ENCODE data around the gene C1QTNF3.
"Not testable (repeated sequence)": the region's sequence is repeated elsewhere in the genome, so short reads cannot be mapped to it uniquely, and the experiment has no call there.

The C1QTNF3 gene, protein sequence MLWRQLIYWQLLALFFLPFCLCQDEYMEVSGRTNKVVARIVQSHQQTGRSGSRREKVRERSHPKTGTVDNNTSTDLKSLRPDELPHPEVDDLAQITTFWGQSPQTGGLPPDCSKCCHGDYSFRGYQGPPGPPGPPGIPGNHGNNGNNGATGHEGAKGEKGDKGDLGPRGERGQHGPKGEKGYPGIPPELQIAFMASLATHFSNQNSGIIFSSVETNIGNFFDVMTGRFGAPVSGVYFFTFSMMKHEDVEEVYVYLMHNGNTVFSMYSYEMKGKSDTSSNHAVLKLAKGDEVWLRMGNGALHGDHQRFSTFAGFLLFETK

DNA sequence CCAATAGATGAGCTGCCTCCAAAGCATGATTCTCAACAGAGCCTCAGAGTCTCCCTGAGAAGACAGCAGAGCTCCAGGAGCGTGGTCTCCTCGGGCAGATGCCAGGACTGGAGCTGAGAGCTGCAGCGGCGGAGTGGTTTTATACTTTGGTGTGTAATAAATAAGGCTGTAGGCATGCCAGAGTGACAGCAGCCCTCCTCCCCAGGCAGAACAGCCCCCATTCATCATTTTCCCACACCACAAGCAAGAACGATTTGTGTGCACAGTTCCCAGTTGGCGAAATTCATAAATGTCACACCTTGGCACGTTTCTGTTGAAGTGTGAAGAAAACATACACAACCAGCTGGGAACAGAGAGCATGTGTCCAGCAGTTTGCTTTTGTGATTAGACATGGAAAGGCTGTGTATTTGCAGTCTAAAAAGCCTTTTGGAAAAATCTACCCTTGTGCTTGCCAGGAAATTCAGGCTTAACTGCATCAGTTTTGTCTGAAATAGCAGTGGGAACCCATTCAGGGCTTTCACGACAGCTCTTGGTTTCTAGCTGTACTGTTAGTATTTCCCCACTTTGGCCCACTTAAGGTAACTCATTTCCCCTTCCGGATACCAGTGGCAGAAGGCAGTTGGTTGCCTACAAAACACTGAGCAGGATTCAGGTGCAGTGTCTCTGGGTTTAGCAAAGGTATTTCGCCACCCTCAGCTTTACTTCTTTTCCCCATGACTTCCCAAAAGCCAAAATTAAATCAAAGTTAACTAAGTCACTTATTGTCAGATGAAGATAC is at the start of gene C1QTNF3:
Gene C1QTNF3, minus strand, starts transcription at position 115 of the 778 bp plus-strand sequence. Its CDS starts 88 bp downstream, at position 27.
- TF ChIP-seq, protein P1, sequence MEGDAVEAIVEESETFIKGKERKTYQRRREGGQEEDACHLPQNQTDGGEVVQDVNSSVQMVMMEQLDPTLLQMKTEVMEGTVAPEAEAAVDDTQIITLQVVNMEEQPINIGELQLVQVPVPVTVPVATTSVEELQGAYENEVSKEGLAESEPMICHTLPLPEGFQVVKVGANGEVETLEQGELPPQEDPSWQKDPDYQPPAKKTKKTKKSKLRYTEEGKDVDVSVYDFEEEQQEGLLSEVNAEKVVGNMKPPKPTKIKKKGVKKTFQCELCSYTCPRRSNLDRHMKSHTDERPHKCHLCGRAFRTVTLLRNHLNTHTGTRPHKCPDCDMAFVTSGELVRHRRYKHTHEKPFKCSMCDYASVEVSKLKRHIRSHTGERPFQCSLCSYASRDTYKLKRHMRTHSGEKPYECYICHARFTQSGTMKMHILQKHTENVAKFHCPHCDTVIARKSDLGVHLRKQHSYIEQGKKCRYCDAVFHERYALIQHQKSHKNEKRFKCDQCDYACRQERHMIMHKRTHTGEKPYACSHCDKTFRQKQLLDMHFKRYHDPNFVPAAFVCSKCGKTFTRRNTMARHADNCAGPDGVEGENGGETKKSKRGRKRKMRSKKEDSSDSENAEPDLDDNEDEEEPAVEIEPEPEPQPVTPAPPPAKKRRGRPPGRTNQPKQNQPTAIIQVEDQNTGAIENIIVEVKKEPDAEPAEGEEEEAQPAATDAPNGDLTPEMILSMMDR (conservative IDR thresholded peaks at IDR 0.05): no peak
- no peak for TF ChIP-seq ZFX (IDR thresholded peaks at IDR 0.05)
- H3K27ac ChIP-seq: no peak within 1 kb of the TSS

- H3K27ac ChIP-seq: not testable (repeated sequence)
These were observed 48.0 kb upstream of the C1QTNF3 start for GRCh38 chr5:34091039-34091438.

DNA sequence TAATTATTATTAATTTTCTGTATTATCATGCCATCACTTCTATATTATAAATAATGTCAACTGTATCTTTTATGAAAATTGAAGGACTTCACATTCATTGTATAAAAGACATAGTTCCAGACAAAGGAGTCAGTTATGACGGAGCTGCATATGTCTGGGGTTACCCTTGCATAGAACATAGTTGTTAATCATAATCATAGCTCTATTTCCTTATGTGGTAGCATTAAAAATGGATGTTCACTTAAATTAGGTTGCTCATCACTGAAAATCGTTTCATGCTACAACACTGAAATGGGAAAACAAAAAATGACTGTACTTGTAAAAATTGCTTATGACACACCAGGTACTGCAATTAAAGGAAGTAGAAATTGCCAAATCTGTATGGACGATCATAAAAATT is 46.8 kb upstream of the C1QTNF3 start:
- not testable (repeated sequence) for H3K27ac ChIP-seq

DNA sequence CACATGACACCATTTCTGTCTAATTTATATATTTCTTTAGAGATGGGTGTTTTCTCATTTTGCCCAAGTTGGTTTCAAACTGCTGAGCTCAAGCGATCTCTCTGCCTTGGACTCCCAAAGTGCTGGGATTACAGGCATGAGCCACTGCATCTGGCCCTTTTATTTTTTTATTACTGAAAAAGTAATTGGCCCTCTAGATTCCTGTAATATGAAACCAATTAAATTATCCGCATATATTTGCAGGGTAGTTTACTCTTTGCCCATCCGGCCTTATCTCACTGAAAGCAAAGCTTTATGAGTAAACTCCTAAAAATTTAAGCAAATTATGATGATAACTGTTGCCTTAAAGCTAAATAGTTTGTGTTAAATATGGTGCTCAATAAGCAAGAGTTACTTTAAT is 44.7 kb upstream of the C1QTNF3 start:
- H3K27ac ChIP-seq: not testable (repeated sequence)

DNA sequence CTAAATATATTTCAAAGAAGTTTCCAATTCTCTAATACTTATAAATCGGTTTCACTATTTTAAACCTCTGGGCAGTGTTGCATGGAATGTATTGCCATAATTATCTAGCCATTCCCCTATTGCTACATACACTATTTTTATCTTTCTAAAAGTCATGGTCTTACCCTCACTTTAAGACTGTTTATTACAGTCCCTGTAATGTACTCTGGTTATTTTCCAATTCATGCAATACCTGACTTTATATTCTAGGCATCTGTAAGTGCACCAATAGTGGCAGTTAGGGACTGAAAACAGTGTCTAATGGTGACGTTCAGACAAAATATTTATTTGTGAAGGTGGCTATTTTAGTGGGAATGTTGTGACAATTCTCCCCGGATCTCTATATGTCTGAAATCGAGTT is 40.9 kb upstream of the C1QTNF3 start:
- not testable (repeated sequence) for H3K27ac ChIP-seq

- not testable (repeated sequence) for H3K27ac ChIP-seq
These were observed 36.5 kb upstream of the C1QTNF3 start for GRCh38 chr5:34079505-34079904.

GRCh38 chr5:34077636-34078035 is 34.6 kb upstream of the C1QTNF3 start:
- not testable (repeated sequence) for H3K27ac ChIP-seq

DNA sequence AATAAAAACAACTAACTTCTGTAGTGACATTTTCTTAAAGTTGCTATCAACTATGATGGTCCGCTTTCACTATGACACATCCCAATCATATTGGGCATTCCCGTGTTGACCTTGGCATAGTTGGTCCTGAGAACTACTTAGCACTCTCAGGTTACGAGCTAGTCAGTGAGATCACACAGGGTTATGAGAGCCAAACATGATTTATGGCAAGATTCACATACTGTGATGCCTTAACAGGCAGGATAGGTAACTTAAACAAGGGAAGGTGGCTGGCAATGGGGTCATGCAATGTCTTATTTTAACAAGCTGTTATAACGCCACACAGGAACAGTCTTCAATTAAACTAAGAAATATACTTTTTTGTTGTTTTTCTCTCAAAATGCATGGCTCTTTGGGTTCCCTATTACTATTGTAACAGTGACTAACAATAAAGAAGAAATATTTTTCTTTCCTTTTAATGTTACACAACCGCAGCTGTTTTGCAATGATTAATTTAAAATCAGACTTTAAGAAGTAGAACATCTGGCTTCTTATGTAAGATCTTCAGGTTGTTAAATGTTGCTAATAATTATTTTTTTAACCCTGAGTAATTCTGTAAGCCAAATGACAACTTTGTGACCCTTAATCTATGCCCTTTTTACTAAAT is 33.8 kb upstream of the C1QTNF3 start:
- not testable (repeated sequence) for H3K27ac ChIP-seq

GRCh38 chr5:34074472-34074871 is 31.5 kb upstream of the C1QTNF3 start:
- H3K27ac ChIP-seq: not testable (repeated sequence)

- H3K27ac ChIP-seq: not testable (repeated sequence)
These were observed 31.1 kb upstream of the C1QTNF3 start for GRCh38 chr5:34074071-34074470.

DNA sequence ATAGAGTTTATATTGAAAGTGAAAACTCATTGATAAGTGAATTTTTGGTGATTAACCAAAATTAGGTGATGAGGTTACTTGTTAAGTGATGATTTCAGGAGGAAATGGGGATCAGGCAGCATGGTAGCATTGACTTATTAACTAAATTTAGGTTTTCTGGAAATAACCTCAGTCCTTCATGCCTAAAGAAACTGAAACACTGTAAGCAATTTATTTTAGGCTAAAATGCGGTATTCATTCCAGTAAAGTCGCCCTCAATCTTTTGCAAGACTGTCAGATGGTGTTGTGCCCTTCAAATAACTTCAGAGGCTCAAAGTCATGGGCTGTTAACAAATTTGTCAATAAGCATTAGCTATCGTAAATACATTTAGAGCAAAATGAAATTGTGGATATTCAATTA is 27.6 kb upstream of the C1QTNF3 start:
- H3K27ac ChIP-seq: not testable (repeated sequence)

- TF ChIP-seq, protein P1 (conservative IDR thresholded peaks at IDR 0.05): no peak
- no peak for TF ChIP-seq ZFX (IDR thresholded peaks at IDR 0.05)
- H3K27ac ChIP-seq: no peak overlapping the region
These were observed 21.6 kb upstream of the C1QTNF3 start for GRCh38 chr5:34064656-34065055.

DNA sequence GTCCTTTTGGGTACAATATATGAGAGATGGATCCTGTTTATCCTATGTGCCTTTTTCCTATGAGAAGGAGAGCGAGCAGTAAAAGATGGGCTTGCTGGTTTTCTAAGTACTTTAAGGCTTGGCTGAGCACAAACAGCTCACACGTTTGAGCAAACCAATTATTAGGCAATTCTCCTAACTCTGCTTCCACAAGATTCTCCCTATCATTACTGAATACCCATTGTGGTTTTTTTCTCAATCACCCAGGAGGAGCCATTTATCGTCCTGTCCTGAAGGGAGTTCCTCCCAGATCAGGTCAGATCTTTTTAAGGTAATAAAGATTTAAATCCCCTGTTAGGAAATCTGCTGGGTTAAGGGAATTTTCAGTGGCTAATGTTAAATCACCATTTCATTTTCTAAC is 19.4 kb upstream of the C1QTNF3 start:
- H3K27ac ChIP-seq: no peak overlapping the region
- TF ChIP-seq, protein P1 (conservative IDR thresholded peaks at IDR 0.05): no peak
- no peak for TF ChIP-seq ZFX (IDR thresholded peaks at IDR 0.05)

All from C4-2B (cell line).